NB4 (cell line): ENCODE measurements around the gene LCA5L.
A peak's percentile ranks its signal among the peaks of the same experiment; 100 is the strongest.
"Not testable (repeated sequence)": the region's sequence is repeated elsewhere in the genome, so short reads cannot be mapped to it uniquely, and the experiment has no call there.

ENCODE experiments used
- DNase-seq: peaks from one replicate; pipeline ENCODE4 v3.0.0; 2010; ENCODE audit warnings: low read depth
- H3K4me3 ChIP-seq: one replicate; pipeline ENCODE4 v1.5.1; 2011; ENCODE audit warnings: mild to moderate bottlenecking, low read depth, low read length, moderate library complexity
- CTCF ChIP-seq: IDR thresholded peaks from one replicate; pipeline ENCODE4 v1.5.1; 2012; ENCODE audit warnings: low read depth, low read length
- MAX ChIP-seq: IDR thresholded peaks from 2 replicates; pipeline ENCODE4 v1.6.1; 2011; ENCODE audit warnings: low read depth, low read length
- MYC ChIP-seq: IDR thresholded peaks from 2 replicates; pipeline ENCODE4 v1.6.1; 2011; ENCODE audit warnings: low read depth, low read length
- POLR2A ChIP-seq: IDR thresholded peaks from 2 replicates; pipeline ENCODE4 v1.6.1; 2011; ENCODE audit warnings: mild to moderate bottlenecking; ENCODE audit not compliant: insufficient read length; ENCODE audit errors: extremely low read depth

Gene LCA5L

GRCh38 chr21:39430954-39431353, 14.6 kb downstream of the LCA5L start:
- DNase-seq = no peak
- no peak for TF ChIP-seq CTCF
- TF ChIP-seq POLR2A = no peak
- TF ChIP-seq MAX = no peak
- no peak for TF ChIP-seq MYC
- no peak overlapping the region for H3K4me3 ChIP-seq

GRCh38 chr21:39430457-39430856, 15.1 kb downstream of the LCA5L start:
- H3K4me3 ChIP-seq = no peak overlapping the region
- DNase-seq = no peak
- TF ChIP-seq MAX (no peak), MYC (no peak), POLR2A (no peak), CTCF (no peak)

DNA sequence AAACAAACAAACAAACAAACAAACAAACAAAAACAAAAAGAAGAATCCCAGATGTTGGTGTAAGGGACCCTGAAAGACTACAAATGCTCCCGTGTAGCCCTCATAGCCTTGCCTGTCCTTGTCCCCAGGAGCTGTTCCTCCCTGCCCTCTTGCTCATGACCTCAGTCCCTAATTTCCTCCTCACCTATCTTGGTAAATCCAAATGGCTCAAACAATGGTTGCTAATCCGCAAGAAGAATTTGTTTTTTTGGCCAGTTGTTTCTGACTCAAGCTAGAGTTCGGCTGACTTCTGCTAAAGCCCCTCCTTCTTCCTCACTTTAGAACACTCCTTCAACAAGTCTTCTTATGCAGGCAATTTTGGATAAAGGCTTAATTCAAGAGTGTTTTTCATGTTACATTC, 15.6 kb downstream of the LCA5L start:
- no peak for DNase-seq
- TF ChIP-seq MAX (no peak), POLR2A (no peak), CTCF (no peak), MYC (no peak)
- H3K4me3 ChIP-seq = no peak overlapping the region

DNA sequence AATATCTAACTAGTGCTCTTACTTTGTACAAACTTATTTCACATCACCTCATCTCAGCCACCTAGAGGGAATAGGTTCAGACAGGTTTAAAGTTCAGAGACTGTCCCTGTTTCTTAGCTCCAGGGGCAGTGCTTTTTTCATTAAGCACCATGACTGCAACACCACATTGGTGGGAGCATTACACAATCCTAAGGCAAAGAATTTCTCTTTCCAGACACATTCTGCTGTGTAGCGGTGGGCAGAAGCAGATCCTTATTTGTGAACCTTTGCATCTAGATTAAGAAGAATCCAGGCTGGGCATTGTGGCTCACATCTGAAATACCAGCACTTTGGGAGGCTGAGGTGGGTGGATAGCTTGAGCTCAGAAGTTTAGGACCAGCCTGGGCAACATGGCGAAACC, 16.1 kb downstream of the LCA5L start:
- H3K4me3 ChIP-seq = no peak overlapping the region
- no peak for TF ChIP-seq MAX
- no peak for TF ChIP-seq CTCF
- DNase-seq = peak; percentile 6

DNA sequence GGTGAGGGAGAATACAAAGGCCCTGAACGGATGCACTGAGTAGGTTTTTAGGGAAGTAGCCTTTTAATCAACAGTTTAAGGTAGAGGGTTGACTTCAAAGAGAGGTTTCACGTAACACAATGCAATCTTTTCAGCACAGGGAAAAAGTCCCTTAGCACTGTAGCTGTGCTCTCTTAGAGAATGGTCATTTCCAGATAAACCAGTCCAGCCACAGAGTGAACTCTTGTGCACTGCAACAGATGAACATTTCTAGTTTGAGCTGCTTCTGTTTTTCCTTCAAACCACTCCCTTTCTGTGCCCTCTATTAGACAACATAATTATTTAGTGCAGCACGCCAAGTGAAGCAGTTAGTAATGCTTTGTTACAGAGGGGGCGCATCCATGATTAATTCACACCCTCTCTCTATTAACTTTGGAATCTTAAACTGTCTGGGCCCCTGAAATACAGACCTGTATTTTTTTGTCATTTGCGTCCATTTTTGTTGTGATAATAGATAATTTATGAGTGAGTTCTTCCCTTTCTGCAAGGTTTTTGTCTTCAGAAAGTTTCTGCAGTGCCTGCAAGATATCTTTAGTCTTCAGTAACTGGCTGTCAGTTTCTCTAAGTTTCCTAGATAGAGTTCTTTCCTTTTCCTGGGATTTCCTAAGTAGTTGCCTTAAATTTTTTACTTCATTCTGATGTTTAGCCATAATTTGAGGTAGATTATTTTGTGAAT, 22.9 kb downstream of the LCA5L start:
- TF ChIP-seq MAX (no peak), POLR2A (no peak), MYC (no peak), CTCF (no peak)
- DNase-seq = peak; percentile 12
- no peak overlapping the region for H3K4me3 ChIP-seq

GRCh38 chr21:39419204-39419603, 26.4 kb downstream of the LCA5L start:
- H3K4me3 ChIP-seq, DNase-seq: not testable (repeated sequence)
